ENCODE data around the gene CERS1. TPM values are rescaled to one million over a fixed set of nuclear protein-coding genes. Genes with fewer than 3 reads are reported as not detected.

Gene CERS1
- total RNA-seq, 1 experiment from 2014 or later, result 0.96 TPM

GRCh38 chr19:18929311-18929710 is 33.4 kb upstream of the CERS1 start:
- Histone ChIP-seq H3K79me2 (ENCODE audit: insufficient read depth, low read length) (no peaks in the 10 kb centered on the region), H3K9me2 (ENCODE audit: insufficient read depth) (no peaks in the 10 kb centered on the region), H2AFZ (ENCODE audit: low read depth, low read length, poor library complexity, severe bottlenecking) (no peak overlapping the region), H3K4me2 (ENCODE audit: low read length) (no peak overlapping the region), H3K4me3 (replicated peaks in 1 of 2; ENCODE audit: low read depth in 1 of 2, low read length in 2 of 2) (no peak overlapping the region), H3K9me3 (ENCODE audit: control insufficient read depth in 1 of 2, insufficient read depth in 1 of 2, low read depth in 1 of 2, low read length in 2 of 2) (no peaks in the 10 kb centered on the region), H3K9ac (ENCODE audit: low read length) (no peak overlapping the region), H3K36me3 (ENCODE audit: control insufficient read depth in 1 of 2, insufficient read depth in 2 of 2, low read length in 2 of 2) (peaks cover 16 to 33% of the 10 kb centered on the region in 2 experiments; a peak in 3 of 4 replicates), H4K20me1 (ENCODE audit: insufficient read depth) (no peaks in the 10 kb centered on the region), H3K27me3 (ENCODE audit: insufficient read depth, low read length) (no peaks in the 10 kb centered on the region), H3K27ac (ENCODE audit: low read depth, low read length) (no peak overlapping the region), H3K4me1 (ENCODE audit: control insufficient read depth in 1 of 2, insufficient read depth in 2 of 2, low read length in 2 of 2) (peaks cover 6 to 15% of the 10 kb centered on the region in 2 experiments; a peak in 3 of 4 replicates)
- RAD21 ChIA-PET (ENCODE audit: low non-redundant PET in 1 of 2, low total read pairs in 2 of 2, uncharacterized antibody in 2 of 2, unreplicated experiment in 2 of 2), result no interaction called here
- DNase-seq (ENCODE audit: low read depth, low spot score) (no peak), ATAC-seq (no peak)
- BruUV-seq (replicated peaks), result no TSS peak
- POLR2A ChIA-PET, result interaction anchor here (1.2 kb wide), 1 partner anchor 10 kb away, joined by 4 read pairs; the partner anchor contains the start of genes COPE and DDX49
- CTCF ChIA-PET, result no interaction called here
- intact Hi-C loops (cut with micrococcal nuclease), result no loop called here
- TF ChIP-seq ZFX (IDR thresholded peaks at IDR 0.05), result no peak
- TF ChIP-seq CTCF (IDR thresholded peaks at IDR 0.05 in 2 of 3, conservative IDR thresholded peaks at IDR 0.05 in 1 of 3; ENCODE audit: borderline replicate concordance in 1 of 3, insufficient read depth in 1 of 3, low read depth in 2 of 3, low read length in 2 of 3), result no peak
- no peak for TF ChIP-seq SIN3A (IDR thresholded peaks at IDR 0.05; ENCODE audit: low read depth)
- no peak for TF ChIP-seq EZH2 (IDR thresholded peaks at IDR 0.05)
- no peak for TF ChIP-seq TCF7L2 (IDR thresholded peaks at IDR 0.05; ENCODE audit: borderline replicate concordance, extremely low read depth, insufficient read depth, insufficient read length)
- TF ChIP-seq JUND (IDR thresholded peaks at IDR 0.05), result no peak
- TF ChIP-seq POLR2A (IDR thresholded peaks at IDR 0.05; ENCODE audit: borderline replicate concordance, extremely low read depth, insufficient read depth, insufficient read length), result no peak
- no peak for TF ChIP-seq RAD21 (IDR thresholded peaks at IDR 0.05; ENCODE audit: low read depth)
- no peak for TF ChIP-seq EZH2phosphoT487 (IDR thresholded peaks at IDR 0.05; ENCODE audit: borderline replicate concordance)
- no peak for TF ChIP-seq SRF (IDR thresholded peaks at IDR 0.05; ENCODE audit: low read depth)
- no peak for TF ChIP-seq YY1 (IDR thresholded peaks at IDR 0.05; ENCODE audit: extremely low read depth, insufficient replicate concordance, low read depth, low read length)

Data from HCT116 (cell line).